H1 (cell line): ENCODE results near the gene LHFPL6.

Source experiments
- CTCF ChIP-seq, 3 experiments: IDR thresholded peaks; 1 replicate in 2 of 3; 2 replicates in 1 of 3; pipeline versions ENCODE4 v1.5.1 to v1.6.1; 2011; ENCODE audit warnings: low read length in 3 of 3, mild to moderate bottlenecking in 3 of 3, inconsistent platforms in 2 of 3, low read depth in 1 of 3, moderate library complexity in 1 of 3; ENCODE audit not compliant: insufficient read depth in 1 of 3; ENCODE audit errors: control extremely low read depth in 1 of 3
- FOSL1 ChIP-seq: IDR thresholded peaks from 2 replicates; pipeline ENCODE4 v1.6.1; 2011; ENCODE audit warnings: mild to moderate bottlenecking, low read depth, low read length, moderate library complexity; ENCODE audit not compliant: insufficient read depth
- POLR2A ChIP-seq, 2 experiments: IDR thresholded peaks; 1 replicate in 1 of 2; 2 replicates in 1 of 2; pipeline ENCODE4 v1.6.1; 2011; ENCODE audit warnings: low read depth in 2 of 2, low read length in 2 of 2, mild to moderate bottlenecking in 2 of 2; ENCODE audit errors: control extremely low read depth in 1 of 2
- SIX5 ChIP-seq: IDR thresholded peaks from 2 replicates; pipeline ENCODE4 v1.6.1; 2011; ENCODE audit warnings: mild to moderate bottlenecking, low read depth, low read length
- SP1 ChIP-seq: IDR thresholded peaks from 2 replicates; pipeline ENCODE4 v1.6.1; 2011; ENCODE audit warnings: low read depth, low read length

DNA sequence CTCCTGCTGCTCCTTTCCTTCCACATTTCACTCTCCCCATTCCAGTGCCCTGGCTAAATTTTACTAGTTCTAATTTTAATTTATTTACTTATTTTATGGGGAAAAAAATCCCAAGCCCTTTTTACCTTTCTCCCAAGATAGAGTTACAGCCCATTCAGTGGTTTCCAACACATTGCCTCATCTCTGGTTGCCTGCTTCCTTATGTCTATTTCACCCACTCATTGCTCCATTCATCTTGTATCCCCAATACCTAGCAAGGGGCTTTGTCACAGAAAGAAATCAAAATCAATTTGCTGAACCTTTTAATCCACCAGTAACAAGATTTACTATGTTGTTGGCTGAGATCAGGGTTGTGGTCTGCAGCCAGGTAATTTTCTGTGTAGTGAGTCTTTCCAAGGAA lies 55.9 kb downstream of the LHFPL6 start:
- TF ChIP-seq FOSL1 (no peak), CTCF (IDR thresholded peaks at IDR 0.05; ENCODE audit: control extremely low read depth in 1 of 3, insufficient read depth in 1 of 3, low read depth in 1 of 3, low read length in 3 of 3) (no peak), SIX5 (no peak), SP1 (no peak), POLR2A (IDR thresholded peaks at IDR 0.05; ENCODE audit: control extremely low read depth in 1 of 2, low read depth in 2 of 2, low read length in 2 of 2) (no peak)
